ENCODE results near the gene GLYATL3.

GLYATL3 gene

DNA sequence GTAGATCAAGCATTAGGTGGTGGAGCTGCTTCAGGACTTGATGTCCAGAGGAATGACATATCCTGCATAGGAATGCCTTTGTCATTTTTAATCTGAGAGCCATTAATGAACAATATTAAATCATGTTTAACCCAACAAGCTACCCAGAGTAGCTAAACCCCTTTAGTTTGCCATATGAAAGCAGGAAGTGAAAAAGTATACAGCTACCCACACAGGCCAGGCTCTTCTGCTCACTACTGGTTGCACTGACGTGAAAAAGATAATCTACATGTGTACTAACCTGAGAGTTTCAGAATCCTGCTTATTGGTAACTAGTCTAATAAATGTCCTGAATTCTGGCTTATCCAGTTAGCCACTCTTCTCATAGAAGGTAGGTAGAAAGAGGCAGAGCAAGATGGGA, 19.9 kb downstream of the GLYATL3 start:
- DNase-seq (ENCODE audit: low read depth, low spot score) = no peak
- CTCF ChIA-PET = interaction anchor here (1.9 to 2.3 kb wide), 2 partner anchors 12 to 87 kb away, joined by 6 to 13 read pairs; no protein-coding TSS in a partner anchor
- TF ChIP-seq, protein P1, sequence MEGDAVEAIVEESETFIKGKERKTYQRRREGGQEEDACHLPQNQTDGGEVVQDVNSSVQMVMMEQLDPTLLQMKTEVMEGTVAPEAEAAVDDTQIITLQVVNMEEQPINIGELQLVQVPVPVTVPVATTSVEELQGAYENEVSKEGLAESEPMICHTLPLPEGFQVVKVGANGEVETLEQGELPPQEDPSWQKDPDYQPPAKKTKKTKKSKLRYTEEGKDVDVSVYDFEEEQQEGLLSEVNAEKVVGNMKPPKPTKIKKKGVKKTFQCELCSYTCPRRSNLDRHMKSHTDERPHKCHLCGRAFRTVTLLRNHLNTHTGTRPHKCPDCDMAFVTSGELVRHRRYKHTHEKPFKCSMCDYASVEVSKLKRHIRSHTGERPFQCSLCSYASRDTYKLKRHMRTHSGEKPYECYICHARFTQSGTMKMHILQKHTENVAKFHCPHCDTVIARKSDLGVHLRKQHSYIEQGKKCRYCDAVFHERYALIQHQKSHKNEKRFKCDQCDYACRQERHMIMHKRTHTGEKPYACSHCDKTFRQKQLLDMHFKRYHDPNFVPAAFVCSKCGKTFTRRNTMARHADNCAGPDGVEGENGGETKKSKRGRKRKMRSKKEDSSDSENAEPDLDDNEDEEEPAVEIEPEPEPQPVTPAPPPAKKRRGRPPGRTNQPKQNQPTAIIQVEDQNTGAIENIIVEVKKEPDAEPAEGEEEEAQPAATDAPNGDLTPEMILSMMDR (IDR thresholded peaks at IDR 0.05; ENCODE audit: insufficient read depth, low read length, missing control alignments) = no peak
- POLR2A ChIA-PET = no interaction called here
- H3K4me3 ChIP-seq (ENCODE audit: low read depth, low read length) = no peak overlapping the region

DNA sequence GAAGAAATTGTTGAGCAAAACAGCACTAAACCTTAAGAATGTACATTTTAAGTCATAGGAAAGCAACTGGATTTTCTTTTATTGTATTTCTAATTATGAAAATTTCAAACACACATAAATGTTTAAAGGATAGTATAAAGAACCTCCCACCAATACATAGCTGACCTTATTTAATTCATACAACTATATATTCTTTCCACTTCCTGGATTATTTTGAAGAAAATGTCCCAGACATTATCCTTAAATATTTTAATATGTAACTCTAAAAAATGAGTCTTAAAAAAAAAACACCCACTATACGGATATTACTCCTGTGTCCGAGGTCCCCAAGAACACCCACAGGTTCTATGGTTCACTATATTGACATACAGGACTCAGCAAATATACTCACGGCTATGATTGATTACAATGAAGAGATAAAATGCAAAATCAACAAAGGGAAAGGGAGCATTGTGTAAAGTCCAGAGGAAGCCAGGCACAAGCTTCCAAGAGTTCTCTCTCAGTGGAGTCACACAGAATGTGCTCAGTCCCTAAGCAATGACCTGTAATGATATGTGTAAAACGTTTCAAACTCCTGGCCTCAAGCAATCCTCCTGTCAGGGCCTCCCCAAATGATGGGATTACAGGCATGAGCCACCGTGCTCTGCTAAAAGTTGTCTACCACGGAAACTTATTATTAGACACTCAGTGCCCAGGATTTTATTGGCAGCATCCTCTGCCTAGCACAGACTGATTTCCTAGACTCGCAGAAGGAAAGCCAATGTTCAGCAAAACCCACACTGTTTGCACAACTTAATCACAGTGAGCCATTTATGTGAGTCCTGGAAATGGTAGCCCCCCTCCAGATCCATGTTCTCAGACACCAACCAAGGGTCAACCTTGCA, 23.2 kb downstream of the GLYATL3 start:
- TF ChIP-seq, protein P1 (IDR thresholded peaks at IDR 0.05; ENCODE audit: insufficient read depth, low read length, missing control alignments) = no peak
- ChIA-PET POLR2A (no interaction called here), CTCF (interaction anchor here (1.9 to 2.1 kb wide), 2 partner anchors 9 to 12 kb away, joined by 7 to 10 read pairs; no protein-coding TSS in a partner anchor)
- no peak for DNase-seq (ENCODE audit: low read depth, low spot score)
- no peak overlapping the region for H3K4me3 ChIP-seq (ENCODE audit: low read depth, low read length)

DNA sequence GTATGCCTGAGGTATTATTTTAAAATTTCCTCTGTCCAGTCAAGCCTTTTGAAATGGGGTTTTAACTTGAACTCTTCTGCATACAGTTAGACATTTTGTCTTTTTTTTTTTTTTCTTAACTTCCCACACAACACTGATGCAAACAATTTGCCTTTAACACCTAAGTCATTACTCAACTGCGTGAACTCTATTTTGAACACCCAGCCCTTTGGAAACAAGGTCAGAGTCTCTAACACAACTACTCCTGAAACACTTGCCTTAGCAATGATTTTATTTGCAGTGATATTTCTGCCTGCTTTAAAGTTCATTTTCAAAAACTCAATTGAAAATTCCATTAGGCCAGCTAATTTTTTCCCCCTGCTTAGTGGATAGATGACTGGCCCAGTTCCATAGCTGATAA, 24.2 kb downstream of the GLYATL3 start:
- no peak for DNase-seq (ENCODE audit: low read depth, low spot score)
- ChIA-PET CTCF (interaction anchor here (0.9 to 2.1 kb wide), 3 partner anchors 8 to 84 kb away, joined by 4 to 10 read pairs (median 7); no protein-coding TSS in a partner anchor), POLR2A (no interaction called here)
- TF ChIP-seq, protein P1 (IDR thresholded peaks at IDR 0.05; ENCODE audit: insufficient read depth, low read length, missing control alignments) = no peak
- no peak overlapping the region for H3K4me3 ChIP-seq (ENCODE audit: low read depth, low read length)

DNA sequence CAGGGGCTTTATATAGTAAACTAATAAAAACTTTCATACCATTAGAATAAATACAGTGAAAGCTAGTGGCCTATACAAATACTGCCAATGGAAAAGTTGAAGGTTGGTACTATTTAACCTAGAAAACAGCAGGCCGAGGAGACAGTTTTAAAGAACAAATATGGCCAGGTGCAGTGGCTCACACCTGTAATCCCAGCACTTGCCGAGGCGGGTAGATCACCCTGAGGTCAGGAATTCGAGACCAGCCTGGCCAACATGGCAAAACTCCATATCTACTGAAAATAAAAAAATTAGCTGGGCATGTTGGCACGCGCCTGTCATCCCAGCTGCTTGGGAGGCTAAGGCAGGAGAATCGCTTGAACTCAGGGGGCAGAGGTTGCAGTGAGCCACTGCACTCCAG, 24.8 kb downstream of the GLYATL3 start:
- H3K4me3 ChIP-seq (ENCODE audit: low read depth, low read length) = no peak overlapping the region
- CTCF ChIA-PET = interaction anchor here (2.1 kb wide), 1 partner anchor 11 kb away, joined by 7 read pairs; no protein-coding TSS in a partner anchor
- no peak for DNase-seq (ENCODE audit: low read depth, low spot score)
- POLR2A ChIA-PET = no interaction called here
- TF ChIP-seq, protein P1 (IDR thresholded peaks at IDR 0.05; ENCODE audit: insufficient read depth, low read length, missing control alignments) = no peak

DNA sequence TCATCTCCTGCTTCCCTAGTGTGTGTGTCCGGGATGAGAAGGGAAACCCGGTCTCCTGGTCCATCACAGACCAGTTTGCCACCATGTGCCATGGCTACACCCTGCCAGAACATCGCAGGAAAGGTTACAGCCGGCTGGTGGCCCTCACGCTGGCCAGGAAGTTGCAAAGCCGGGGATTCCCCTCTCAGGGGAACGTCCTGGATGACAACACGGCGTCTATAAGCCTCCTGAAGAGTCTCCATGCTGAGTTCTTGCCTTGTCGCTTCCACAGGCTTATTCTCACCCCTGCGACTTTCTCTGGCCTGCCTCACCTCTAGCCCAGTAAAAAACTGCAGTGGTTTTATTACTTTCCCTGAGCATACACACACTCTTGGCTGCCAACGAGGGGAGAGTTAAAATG, 26.9 kb downstream of the GLYATL3 start:
- H3K4me3 ChIP-seq (ENCODE audit: low read depth, low read length) = no peak overlapping the region
- TF ChIP-seq, protein P1 (IDR thresholded peaks at IDR 0.05; ENCODE audit: insufficient read depth, low read length, missing control alignments) = no peak
- POLR2A ChIA-PET = no interaction called here
- DNase-seq (ENCODE audit: low read depth, low spot score) = no peak
- CTCF ChIA-PET = interaction anchor here (1.5 kb wide), 1 partner anchor 82 kb away, joined by 4 read pairs; no protein-coding TSS in a partner anchor

DNA sequence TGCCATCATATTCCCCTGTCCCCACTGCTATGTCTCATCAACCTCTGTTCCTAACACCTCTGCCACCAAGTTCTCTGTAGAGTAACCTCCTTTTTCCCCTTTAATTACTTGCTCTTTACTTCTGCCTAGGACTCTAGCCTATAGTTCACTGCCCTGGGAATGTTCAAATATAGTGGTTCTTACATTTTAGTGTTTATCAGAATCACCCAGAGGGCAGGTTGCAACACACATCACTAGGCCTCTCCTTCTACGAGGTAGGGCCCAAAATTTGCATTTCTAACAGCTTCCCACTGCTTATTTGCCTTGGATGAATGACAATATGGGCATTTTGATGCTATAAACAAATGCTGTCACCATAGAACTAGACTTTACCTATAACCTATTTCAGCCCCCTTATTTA, 27.6 kb downstream of the GLYATL3 start:
- TF ChIP-seq, protein P1 (IDR thresholded peaks at IDR 0.05; ENCODE audit: insufficient read depth, low read length, missing control alignments) = no peak
- ChIA-PET CTCF (interaction anchor here (1.5 kb wide), 1 partner anchor 82 kb away, joined by 4 read pairs; no protein-coding TSS in a partner anchor), POLR2A (no interaction called here)
- no peak for DNase-seq (ENCODE audit: low read depth, low spot score)
- H3K4me3 ChIP-seq (ENCODE audit: low read depth, low read length) = no peak overlapping the region

Measured in AG04449 (cell line).